CD4-positive, alpha-beta T cell (primary cell): Measurements from ENCODE around the gene GNPDA1. TPM values are rescaled to one million over a fixed set of nuclear protein-coding genes. Genes with fewer than 3 reads are reported as not detected.
"Not testable (repeated sequence)": the region's sequence is repeated elsewhere in the genome, so short reads cannot be mapped to it uniquely, and the experiment has no call there.

Experiments
- ATAC-seq: fragments of 200-7000 bp; cut with Tn5 transposase; one replicate; pipeline ENCODE4 v1.10.0; 2022; ENCODE audit warnings: mild to moderate bottlenecking; ENCODE audit not compliant: poor library complexity
- CTCF ChIA-PET: fragments of 350-600 bp; sonication (Branson Sonifier 250); formaldehyde crosslinking; loops from one replicate; lab custom pipeline; 2021; ENCODE audit warnings: antibody characterized with exemption, inconsistent platforms; lab: Charles Lee
- POLR2A ChIA-PET: fragments of 350-600 bp; sonication (Branson Sonifier 250); formaldehyde crosslinking; loops from one replicate; lab custom pipeline; 2021; ENCODE audit warnings: antibody characterized with exemption, inconsistent platforms; lab: Charles Lee
- DNase-seq, 14 experiments: peaks; one replicate each; pipeline ENCODE4 v3.0.0-alpha.2; 2013 to 2020; ENCODE audit warnings: mixed read lengths in 2 of 14
- H3K27ac ChIP-seq, 2 donors: one replicate each; pipeline versions ENCODE4 v1.5.1 to v1.7.0; 2013; ENCODE audit warnings: low read length in 2 of 2, low read depth in 1 of 2, mild to moderate bottlenecking in 1 of 2
- H3K27me3 ChIP-seq, 2 experiments: 1 replicate in 1 of 2; 2 replicates in 1 of 2; pipeline versions ENCODE4 v1.6.1 to v1.7.0; 2013; ENCODE audit warnings: low read length in 2 of 2, control low read depth in 1 of 2, mild to moderate bottlenecking in 1 of 2, moderate library complexity in 1 of 2; ENCODE audit not compliant: insufficient read depth in 2 of 2, control insufficient read depth in 1 of 2
- H3K36me3 ChIP-seq: one replicate; pipeline ENCODE4 v1.6.1; 2013; ENCODE audit warnings: low read length, control low read depth; ENCODE audit not compliant: insufficient read depth
- H3K4me1 ChIP-seq: one replicate; pipeline ENCODE4 v1.6.1; 2013; ENCODE audit warnings: low read length, control low read depth; ENCODE audit not compliant: insufficient read depth
- H3K4me3 ChIP-seq: one replicate; pipeline ENCODE4 v1.5.1; 2013; ENCODE audit warnings: mild to moderate bottlenecking, low read length, moderate library complexity
- H3K9me3 ChIP-seq, 2 experiments: 1 replicate in 1 of 2; 2 replicates in 1 of 2; pipeline versions ENCODE4 v1.6.1 to v1.7.0; 2013; ENCODE audit warnings: low read length in 2 of 2, mild to moderate bottlenecking in 2 of 2, control low read depth in 1 of 2, moderate library complexity in 1 of 2; ENCODE audit not compliant: control insufficient read depth in 1 of 2, insufficient read depth in 1 of 2
- H3K27ac Mint-ChIP-seq: one replicate; pipeline ENCODE4 v1.8.0; 2020; ENCODE audit warnings: mixed read lengths
- H3K27me3 Mint-ChIP-seq: one replicate; pipeline ENCODE4 v1.8.0; 2021; ENCODE audit warnings: mixed read lengths
- H3K36me3 Mint-ChIP-seq: one replicate; pipeline ENCODE4 v1.8.0; 2021; ENCODE audit warnings: low read depth, mixed read lengths
- H3K4me1 Mint-ChIP-seq: one replicate; pipeline ENCODE4 v1.8.0; 2021; ENCODE audit warnings: low read depth, mixed read lengths
- H3K4me3 Mint-ChIP-seq: one replicate; pipeline ENCODE4 v1.8.0; 2020; ENCODE audit warnings: mild to moderate bottlenecking, mixed read lengths
- H3K9me3 Mint-ChIP-seq: one replicate; pipeline ENCODE4 v1.8.0; 2020; ENCODE audit warnings: mixed read lengths
- CTCF ChIP-seq: fragments of 200-600 bp; IDR thresholded peaks from one replicate; pipeline ENCODE4 v1.8.0; 2022; ENCODE audit warnings: antibody characterized with exemption, mild to moderate bottlenecking
- intact Hi-C, 2 experiments: fragments of 100-400 bp; cut with DNase I in 1 of 2; cut with micrococcal nuclease in 1 of 2; formaldehyde crosslinking; loops; one replicate each; pipeline versions ENCODE4 v1.15.1 to v1.9.0; 2023 to 2025; cut with DNase I, micrococcal nuclease
- total RNA-seq, 174 experiments: library from RNA in 2 of 174; stranded (reverse) in 2 of 174; gene quantifications; one replicate each; pipeline ENCODE4 v1.2.3 and lab custom pipeline; 2021 to 2026

Gene GNPDA1
- total RNA-seq, 2 experiments from 2014 or later = 5.8 to 6.6 TPM

- ChIA-PET CTCF (no interaction called here), POLR2A (no interaction called here)
- TF ChIP-seq CTCF = no peak
Measured at GRCh38 chr5:142048272-142048671, 35.4 kb upstream of the GNPDA1 start.

GRCh38 chr5:142046191-142046590, 33.4 kb upstream of the GNPDA1 start:
- no peak for DNase-seq
- CTCF ChIA-PET = no interaction called here
- H3K27ac ChIP-seq = no peak overlapping the region
- POLR2A ChIA-PET = interaction anchor here (1.3 kb wide), 1 partner anchor 21 kb away, joined by 3 read pairs; no protein-coding TSS in a partner anchor
- no peaks in the 10 kb centered on the region for H3K36me3 ChIP-seq
- no peaks in the 10 kb centered on the region for H3K4me1 ChIP-seq
- intact Hi-C loops = no loop called here
- Mint-ChIP-seq H3K4me1 (no peaks in the 10 kb centered on the region), H3K4me3 (no peak overlapping the region), H3K9me3 (no peaks in the 10 kb centered on the region), H3K36me3 (no peaks in the 10 kb centered on the region), H3K27ac (no peak overlapping the region), H3K27me3 (no peaks in the 10 kb centered on the region)
- no peak for TF ChIP-seq CTCF
- H3K9me3 ChIP-seq = no peaks in the 10 kb centered on the region
- H3K4me3 ChIP-seq = no peak overlapping the region
- no peaks in the 10 kb centered on the region for H3K27me3 ChIP-seq
- no peak for ATAC-seq

More at GRCh38 chr5:142048272-142048671, 35.4 kb upstream of the GNPDA1 start:
- H3K9me3 Mint-ChIP-seq = no peaks in the 10 kb centered on the region
- intact Hi-C loops = no loop called here
- Histone ChIP-seq H3K9me3 (no peaks in the 10 kb centered on the region), H3K36me3 (no peaks in the 10 kb centered on the region), H3K27me3 (no peaks in the 10 kb centered on the region), H3K4me3 (no peak overlapping the region), H3K27ac (no peak overlapping the region), H3K4me1 (no peaks in the 10 kb centered on the region)
- no peak for ATAC-seq
- H3K4me1 Mint-ChIP-seq = peaks cover 2% of the 10 kb centered on the region
- no peak overlapping the region for H3K27ac Mint-ChIP-seq
- no peaks in the 10 kb centered on the region for H3K36me3 Mint-ChIP-seq
- DNase-seq = no peak
- no peak overlapping the region for H3K4me3 Mint-ChIP-seq
- no peaks in the 10 kb centered on the region for H3K27me3 Mint-ChIP-seq

- H3K9me3 ChIP-seq, H3K9me3 Mint-ChIP-seq, POLR2A ChIA-PET, intact Hi-C loops, ATAC-seq, H3K27me3 Mint-ChIP-seq, H3K4me1 Mint-ChIP-seq, H3K27ac ChIP-seq, H3K27me3 ChIP-seq, DNase-seq, CTCF ChIA-PET, H3K4me1 ChIP-seq, H3K36me3 Mint-ChIP-seq, H3K4me3 ChIP-seq, H3K4me3 Mint-ChIP-seq, H3K36me3 ChIP-seq, H3K27ac Mint-ChIP-seq: not testable (repeated sequence)
Measured at GRCh38 chr5:142040881-142041280, 28.1 kb upstream of the GNPDA1 start.

GRCh38 chr5:142040285-142040684, 27.5 kb upstream of the GNPDA1 start:
- Mint-ChIP-seq H3K36me3 (no peaks in the 10 kb centered on the region), H3K9me3 (no peaks in the 10 kb centered on the region), H3K4me1 (peaks cover under 1% of the 10 kb centered on the region), H3K4me3 (no peak overlapping the region), H3K27me3 (no peaks in the 10 kb centered on the region), H3K27ac (no peak overlapping the region)
- CTCF ChIA-PET = no interaction called here
- intact Hi-C loops = no loop called here
- no peak for TF ChIP-seq CTCF
- Histone ChIP-seq H3K4me3 (no peak overlapping the region), H3K9me3 (no peaks in the 10 kb centered on the region), H3K27ac (no peak overlapping the region), H3K4me1 (peaks cover 4% of the 10 kb centered on the region), H3K27me3 (no peaks in the 10 kb centered on the region), H3K36me3 (no peaks in the 10 kb centered on the region)
- ATAC-seq = no peak
- no peak for DNase-seq
- POLR2A ChIA-PET = no interaction called here
